GM12878 (cell line): ENCODE measurements around the gene CEP135. TPM values are rescaled to one million over a fixed set of nuclear protein-coding genes. Genes with fewer than 3 reads are reported as not detected.

Source experiments
- ATAC-seq: fragments of 200-7000 bp; cut with Tn5 transposase; 3 replicates; pipeline ENCODE4 v1.9.1; 2020; ENCODE audit warnings: mild to moderate bottlenecking, moderate library complexity
- BruUV-seq: library from RNA; stranded (reverse); fragments of 400-500 nt; replicated peaks from 2 replicates; lab custom pipeline; 2021; lab: Mats Ljungman, UMichigan
- CTCF ChIA-PET: fragments of 300-600 bp; sonication (Branson Sonifier 250); formaldehyde crosslinking; extraction: SDS; loops from one replicate; lab custom pipeline; 2021; ENCODE audit warnings: inconsistent platforms; lab: Yijun Ruan, JAX
- POLR2A ChIA-PET: fragments of 350-600 bp; formaldehyde crosslinking; extraction: SDS; loops from one replicate; lab custom pipeline; 2021; ENCODE audit warnings: inconsistent platforms; lab: Charles Lee
- RAD21 ChIA-PET: fragments of 300-600 bp; sonication (Branson Sonifier 250); formaldehyde crosslinking; loops from one replicate; lab custom pipeline; 2023; ENCODE audit warnings: antibody characterized with exemption; ENCODE audit not compliant: unreplicated experiment; lab: Charles Lee
- SMC1A ChIA-PET: fragments of 300-600 bp; sonication (Branson Sonifier 250); formaldehyde crosslinking; loops from one replicate; lab custom pipeline; 2023; ENCODE audit not compliant: unreplicated experiment, uncharacterized antibody; lab: Charles Lee
- DNase-seq: peaks from one replicate; pipeline ENCODE4 v3.0.0-alpha.2; 2011; ENCODE audit warnings: low read depth, low spot score
- FAIRE-seq: peaks from 3 replicates; lab custom pipeline; 2011; peaks lifted over from hg19 to GRCh38; lab: Jason Lieb, UNC
- H2AFZ ChIP-seq: 2 replicates; pipeline ENCODE4 v1.6.0; 2011; ENCODE audit warnings: low read depth, low read length, control low read depth; ENCODE audit not compliant: control insufficient read depth
- H3K27ac ChIP-seq: 2 replicates; pipeline ENCODE4 v1.5.1; 2011; ENCODE audit warnings: control low read depth; ENCODE audit not compliant: control insufficient read depth, insufficient read depth
- H3K27me3 ChIP-seq, 2 experiments: replicated peaks in 1 of 2; 2 replicates each; pipeline versions ENCODE4 v1.6.0 to v1.6.1; 2011; ENCODE audit warnings: low read length in 1 of 2; ENCODE audit not compliant: control insufficient read depth in 2 of 2, insufficient read depth in 2 of 2
- H3K36me3 ChIP-seq, 2 experiments: 2 replicates each; pipeline ENCODE4 v1.5.1; 2011; ENCODE audit warnings: low read length in 1 of 2; ENCODE audit not compliant: control insufficient read depth in 2 of 2, insufficient read depth in 2 of 2
- H3K4me1 ChIP-seq: 2 replicates; pipeline ENCODE4 v1.6.1; 2011; ENCODE audit warnings: mild to moderate bottlenecking, low read length, moderate library complexity, mixed read lengths; ENCODE audit not compliant: control insufficient read depth, insufficient read depth
- H3K4me2 ChIP-seq: 2 replicates; pipeline ENCODE4 v1.6.0; 2011; ENCODE audit warnings: control low read depth; ENCODE audit not compliant: control insufficient read depth, insufficient read depth
- H3K4me3 ChIP-seq: fragments of 200-600 bp; sonication (generic); 2 replicates; pipeline ENCODE4 v1.5.1; 2016
- H3K79me2 ChIP-seq: 2 replicates; pipeline ENCODE4 v1.6.0; 2011; ENCODE audit warnings: low read length; ENCODE audit not compliant: control insufficient read depth, insufficient read depth
- H3K9ac ChIP-seq: 2 replicates; pipeline ENCODE4 v1.8.0; 2011; ENCODE audit warnings: low read length, control low read depth, mixed read lengths; ENCODE audit not compliant: control insufficient read depth, insufficient read depth
- H3K9me3 ChIP-seq: replicated peaks from 3 replicates; pipeline ENCODE4 v1.5.1; 2011; ENCODE audit warnings: mild to moderate bottlenecking, low read length; ENCODE audit not compliant: control insufficient read depth, insufficient read depth
- H4K20me1 ChIP-seq: 2 replicates; pipeline ENCODE4 v1.6.0; 2011; ENCODE audit not compliant: control insufficient read depth, insufficient read depth
- BHLHE40 ChIP-seq, 2 experiments: fragments of 450-650 bp in 1 of 2; IDR thresholded peaks; 2 replicates each; pipeline ENCODE4 v1.6.1; 2011 to 2017; ENCODE audit warnings: low read depth in 2 of 2, borderline replicate concordance in 1 of 2, improper control_type of control experiment in 1 of 2, low read length in 1 of 2, mild to moderate bottlenecking in 1 of 2
- CBX3 ChIP-seq: fragments of 200-600 bp; sonication (generic); IDR thresholded peaks from 2 replicates; pipeline ENCODE4 v1.6.1; 2016; ENCODE audit warnings: low read depth, borderline replicate concordance
- GABPA ChIP-seq: IDR thresholded peaks from 2 replicates; pipeline ENCODE4 v1.6.1; 2014; ENCODE audit warnings: antibody characterized with exemption, low read depth, mild to moderate bottlenecking, inconsistent platforms
- MEF2A ChIP-seq: IDR thresholded peaks from 2 replicates; pipeline ENCODE4 v1.6.1; 2011; ENCODE audit warnings: low read depth, mild to moderate bottlenecking, low read length, moderate library complexity; ENCODE audit not compliant: insufficient read depth
- MXI1 ChIP-seq: fragments of 150-350 bp; IDR thresholded peaks from 2 replicates; pipeline ENCODE4 v1.6.1; 2011; ENCODE audit warnings: low read depth, mild to moderate bottlenecking, inconsistent platforms, low read length, improper control_type of control experiment
- POLR2A ChIP-seq: IDR thresholded peaks from 2 replicates; pipeline ENCODE4 v1.6.1; 2011; ENCODE audit warnings: low read depth, mild to moderate bottlenecking, low read length
- POLR2AphosphoS5 ChIP-seq: IDR thresholded peaks from 2 replicates; pipeline ENCODE4 v1.6.1; 2011; ENCODE audit warnings: mild to moderate bottlenecking, low read length, inconsistent platforms
- SREBF1 ChIP-seq: IDR thresholded peaks from 2 replicates; pipeline ENCODE4 v1.6.1; 2012; ENCODE audit warnings: mild to moderate bottlenecking, low read length
- STAT3 ChIP-seq: IDR thresholded peaks from 2 replicates; pipeline ENCODE4 v1.6.1; 2011; ENCODE audit warnings: low read depth, low read length, improper control_type of control experiment
- WGBS: methylation state at CpG from one replicate; pipeline ENCODE4 v1.1.6; 2016; ENCODE audit warnings: low lambda C conversion rate; ENCODE audit not compliant: insufficient replicate concordance, insufficient coverage; ENCODE audit errors: missing lambda C conversion rate; 5-methylcytosine and 5-hydroxymethylcytosine counted together
- in situ Hi-C: fragments of 300-500 bp; cut with MboI; formaldehyde crosslinking; loops from 9 replicates; pipeline ENCODE4 v1.14.3; 2018; ENCODE audit warnings: mixed read lengths
- intact Hi-C: fragments of 100-400 bp; cut with micrococcal nuclease; formaldehyde crosslinking; loops from one replicate; pipeline ENCODE4 v1.14.2; 2022; ENCODE audit not compliant: unreplicated experiment
- polyA plus RNA-seq, 11 experiments: library from polyadenylated mRNA; depleted of rRNA in 4 of 11; unstranded in 6 of 11; stranded (reverse) in 5 of 11; fragments of >200 nt; fragmentation: Nextera tagmentation in 4 of 11; fragmentation: Illumina TruSeq in 1 of 11; extraction: Ambion mirVana in 4 of 11; extraction: Trizol in 1 of 11; gene quantifications; 1 replicate in 1 of 11; 2 replicates in 10 of 11; pipeline versions ENCODE4 v1.2.1 to v1.2.3, GENCODE V29; 2011 to 2016; ENCODE audit warnings: inconsistent platforms in 2 of 11, missing spikeins in 2 of 11, low read depth in 1 of 11
- total RNA-seq, 4 experiments: library from RNA; depleted of rRNA in 3 of 4; stranded (reverse); fragments of >200 nt in 3 of 4; fragmentation: Illumina TruSeq in 1 of 4; extraction: Trizol in 1 of 4; gene quantifications; 2 replicates each; pipeline versions ENCODE4 v1.2.1 to v1.2.3, GENCODE V29; 2013 to 2021
- TF ChIP-seq, protein P1 (sequence below): fragments of 450-650 bp; formaldehyde crosslinking; IDR thresholded peaks from 2 replicates; pipeline ENCODE4 v1.4.0; 2020; ENCODE audit warnings: mild to moderate bottlenecking, moderate library complexity
- TF ChIP-seq, protein P2 (sequence below): fragments of 450-650 bp; IDR thresholded peaks from 2 replicates; pipeline ENCODE4 v1.6.1; 2017; ENCODE audit warnings: mild to moderate bottlenecking

Gene CEP135
- total and polyA plus RNA-seq, 10 of the 15 experiments (the other 5 are each of a cell fraction or from before 2014, with no cell fraction given): 2.9 to 13.6 (median 10.1) TPM

DNA sequence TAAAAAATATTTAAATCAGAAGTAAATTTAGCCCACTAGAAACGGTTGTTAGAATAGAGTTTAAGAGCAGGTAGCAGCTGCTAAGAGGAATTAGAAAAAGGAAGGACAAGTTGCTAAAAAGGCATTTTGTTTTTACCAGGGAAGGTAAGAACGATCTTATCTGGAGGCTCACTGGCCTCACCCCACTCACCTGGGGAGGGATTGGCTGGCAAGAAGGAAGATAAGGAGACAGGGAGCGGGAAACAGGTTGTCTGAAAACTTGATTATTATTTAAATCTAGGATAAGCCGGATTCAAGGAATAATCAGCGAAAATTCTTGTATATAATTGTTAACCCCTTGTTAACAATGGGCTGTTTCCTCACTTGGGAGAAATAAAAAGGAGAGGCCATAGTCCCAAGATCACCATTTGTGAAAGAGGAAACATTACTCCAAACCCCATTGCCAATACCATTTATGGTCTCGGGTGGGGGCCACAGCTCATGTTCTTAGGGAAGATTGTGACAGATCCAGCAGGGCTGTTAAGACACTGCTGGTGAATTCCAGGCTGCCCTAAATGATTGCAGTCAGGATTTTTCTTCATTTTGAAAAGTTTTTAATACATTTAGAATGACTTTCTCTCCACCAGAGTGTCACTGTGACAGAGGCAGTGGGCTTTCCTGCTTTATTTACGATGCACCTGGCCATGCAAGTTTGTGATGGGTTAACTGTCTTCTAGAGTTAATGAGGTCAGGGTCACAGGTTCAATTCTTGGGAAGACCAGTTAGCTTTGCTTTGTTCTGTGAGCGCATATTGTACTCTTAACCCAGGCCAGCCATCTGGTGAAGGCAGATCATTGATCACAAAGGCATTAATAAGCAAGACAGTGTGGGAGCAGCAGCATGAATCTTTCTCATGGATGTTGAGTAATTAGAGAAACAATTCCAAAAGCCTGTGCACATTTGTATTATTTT is 106.6 kb downstream of the CEP135 start (continued):
- TF ChIP-seq, protein P1, sequence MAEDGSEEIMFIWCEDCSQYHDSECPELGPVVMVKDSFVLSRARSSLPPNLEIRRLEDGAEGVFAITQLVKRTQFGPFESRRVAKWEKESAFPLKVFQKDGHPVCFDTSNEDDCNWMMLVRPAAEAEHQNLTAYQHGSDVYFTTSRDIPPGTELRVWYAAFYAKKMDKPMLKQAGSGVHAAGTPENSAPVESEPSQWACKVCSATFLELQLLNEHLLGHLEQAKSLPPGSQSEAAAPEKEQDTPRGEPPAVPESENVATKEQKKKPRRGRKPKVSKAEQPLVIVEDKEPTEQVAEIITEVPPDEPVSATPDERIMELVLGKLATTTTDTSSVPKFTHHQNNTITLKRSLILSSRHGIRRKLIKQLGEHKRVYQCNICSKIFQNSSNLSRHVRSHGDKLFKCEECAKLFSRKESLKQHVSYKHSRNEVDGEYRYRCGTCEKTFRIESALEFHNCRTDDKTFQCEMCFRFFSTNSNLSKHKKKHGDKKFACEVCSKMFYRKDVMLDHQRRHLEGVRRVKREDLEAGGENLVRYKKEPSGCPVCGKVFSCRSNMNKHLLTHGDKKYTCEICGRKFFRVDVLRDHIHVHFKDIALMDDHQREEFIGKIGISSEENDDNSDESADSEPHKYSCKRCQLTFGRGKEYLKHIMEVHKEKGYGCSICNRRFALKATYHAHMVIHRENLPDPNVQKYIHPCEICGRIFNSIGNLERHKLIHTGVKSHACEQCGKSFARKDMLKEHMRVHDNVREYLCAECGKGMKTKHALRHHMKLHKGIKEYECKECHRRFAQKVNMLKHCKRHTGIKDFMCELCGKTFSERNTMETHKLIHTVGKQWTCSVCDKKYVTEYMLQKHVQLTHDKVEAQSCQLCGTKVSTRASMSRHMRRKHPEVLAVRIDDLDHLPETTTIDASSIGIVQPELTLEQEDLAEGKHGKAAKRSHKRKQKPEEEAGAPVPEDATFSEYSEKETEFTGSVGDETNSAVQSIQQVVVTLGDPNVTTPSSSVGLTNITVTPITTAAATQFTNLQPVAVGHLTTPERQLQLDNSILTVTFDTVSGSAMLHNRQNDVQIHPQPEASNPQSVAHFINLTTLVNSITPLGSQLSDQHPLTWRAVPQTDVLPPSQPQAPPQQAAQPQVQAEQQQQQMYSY (CRISPR knock-in tag): no peak
- TF ChIP-seq MEF2A: no peak

DNA sequence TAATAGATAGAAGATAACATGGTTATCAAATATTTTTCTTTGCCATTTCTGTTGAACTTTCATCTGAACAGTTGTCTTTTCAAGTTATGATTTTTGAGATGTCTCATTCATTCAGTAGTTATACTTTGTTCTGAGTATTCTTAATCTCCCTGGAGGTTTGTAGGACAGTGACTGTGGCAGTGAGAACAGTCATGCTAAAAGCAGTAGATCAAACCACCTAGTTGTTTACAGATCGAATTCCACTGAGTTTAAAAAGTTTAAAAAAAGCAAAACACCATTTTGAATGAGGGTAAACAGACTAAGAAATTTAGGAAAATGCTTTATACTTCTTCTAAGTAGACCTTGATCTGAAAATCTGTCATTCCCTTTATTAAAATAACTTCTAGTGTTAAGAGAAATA is 107.2 kb downstream of the CEP135 start:
- ChIA-PET SMC1A (no interaction called here), RAD21 (no interaction called here), POLR2A (no interaction called here), CTCF (no interaction called here)
- in situ Hi-C loops: no loop called here
- FAIRE-seq (no peak), ATAC-seq (no peak), DNase-seq (no peak)
- no peak overlapping the region for H3K27ac ChIP-seq
- no peak overlapping the region for H3K4me3 ChIP-seq
- H3K4me1 ChIP-seq: no peaks in the 10 kb centered on the region
- no peaks in the 10 kb centered on the region for H4K20me1 ChIP-seq
- TF ChIP-seq MXI1 (no peak), STAT3 (no peak), SREBF1 (no peak), POLR2AphosphoS5 (no peak), BHLHE40 (IDR thresholded peaks at IDR 0.05; ENCODE audit: borderline replicate concordance in 1 of 2, low read depth in 2 of 2, low read length in 1 of 2) (no peak), GABPA (no peak), POLR2A (no peak), CBX3 (no peak)
- TF ChIP-seq, protein P1 (CRISPR knock-in tag): no peak
- TF ChIP-seq, protein P2, sequence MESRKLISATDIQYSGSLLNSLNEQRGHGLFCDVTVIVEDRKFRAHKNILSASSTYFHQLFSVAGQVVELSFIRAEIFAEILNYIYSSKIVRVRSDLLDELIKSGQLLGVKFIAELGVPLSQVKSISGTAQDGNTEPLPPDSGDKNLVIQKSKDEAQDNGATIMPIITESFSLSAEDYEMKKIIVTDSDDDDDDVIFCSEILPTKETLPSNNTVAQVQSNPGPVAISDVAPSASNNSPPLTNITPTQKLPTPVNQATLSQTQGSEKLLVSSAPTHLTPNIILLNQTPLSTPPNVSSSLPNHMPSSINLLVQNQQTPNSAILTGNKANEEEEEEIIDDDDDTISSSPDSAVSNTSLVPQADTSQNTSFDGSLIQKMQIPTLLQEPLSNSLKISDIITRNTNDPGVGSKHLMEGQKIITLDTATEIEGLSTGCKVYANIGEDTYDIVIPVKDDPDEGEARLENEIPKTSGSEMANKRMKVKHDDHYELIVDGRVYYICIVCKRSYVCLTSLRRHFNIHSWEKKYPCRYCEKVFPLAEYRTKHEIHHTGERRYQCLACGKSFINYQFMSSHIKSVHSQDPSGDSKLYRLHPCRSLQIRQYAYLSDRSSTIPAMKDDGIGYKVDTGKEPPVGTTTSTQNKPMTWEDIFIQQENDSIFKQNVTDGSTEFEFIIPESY: no peak
- no peak overlapping the region for H3K9ac ChIP-seq
- H3K9me3 ChIP-seq: no peaks in the 10 kb centered on the region
- WGBS: 5% methylated on average over 1 of the region's 1 CpG
- H3K36me3 ChIP-seq: no peaks in the 10 kb centered on the region
- BruUV-seq: no TSS peak
- H3K4me2 ChIP-seq: no peak overlapping the region
- H3K27me3 ChIP-seq: no peaks in the 10 kb centered on the region; a peak in 1 of 4 replicates
- intact Hi-C loops: no loop called here
- H2AFZ ChIP-seq: no peak overlapping the region
- no peaks in the 10 kb centered on the region for H3K79me2 ChIP-seq
